ENCODE data around the gene COL11A1. TPM values are rescaled to one million over a fixed set of nuclear protein-coding genes. Genes with fewer than 3 reads are reported as not detected.

The COL11A1 gene
- polyA plus RNA-seq, 1 of the 3 experiments (the other 2 are of a cell fraction): 0.13 TPM

GRCh38 chr1:103002005-103002404 is 106.3 kb downstream of the COL11A1 start:
- CTCF ChIA-PET: interaction anchor here (1.2 kb wide), 1 partner anchor 17 kb away, joined by 4 read pairs; no protein-coding TSS in a partner anchor
- H4K20me1 ChIP-seq (ENCODE audit: insufficient read depth): no peaks in the 10 kb centered on the region
- no peaks in the 10 kb centered on the region for H3K9me2 ChIP-seq
- H3K79me2 ChIP-seq (ENCODE audit: insufficient read depth): no peaks in the 10 kb centered on the region
- H2AFZ ChIP-seq (ENCODE audit: low read depth): no peak overlapping the region
- H3K9me3 ChIP-seq: no peaks in the 10 kb centered on the region
- no peaks in the 10 kb centered on the region for H3K4me1 ChIP-seq (ENCODE audit: control insufficient read depth in 1 of 2, insufficient read depth in 2 of 2, low read depth in 1 of 2, low read length in 1 of 2)
- no peak for TF ChIP-seq MEF2A (IDR thresholded peaks at IDR 0.05; ENCODE audit: borderline replicate concordance, low read depth)
- TF ChIP-seq EZH2phosphoT487 (IDR thresholded peaks at IDR 0.05; ENCODE audit: borderline replicate concordance, low read depth): no peak
- TF ChIP-seq TAF1 (IDR thresholded peaks at IDR 0.05; ENCODE audit: borderline replicate concordance, low read depth, low read length): no peak
- TF ChIP-seq USF2 (IDR thresholded peaks at IDR 0.05; ENCODE audit: borderline replicate concordance, low read depth, low read length): no peak
- TF ChIP-seq PBX3 (IDR thresholded peaks at IDR 0.05): no peak
- no peak for TF ChIP-seq FOXJ3 (CRISPR knock-in tag; IDR thresholded peaks at IDR 0.05)
- no peak for TF ChIP-seq CTCF (IDR thresholded peaks at IDR 0.05)
- no peak overlapping the region for H3K27ac ChIP-seq (ENCODE audit: low read depth in 2 of 2, low read length in 1 of 2)
- WGBS (ENCODE audit: low lambda C conversion rate): 78% methylated on average over 3 of the region's 3 CpGs
- no peak for DNase-seq
- POLR2A ChIA-PET: no interaction called here
- H3K4me3 ChIP-seq (ENCODE audit: low read depth in 2 of 2, low read length in 1 of 2): no peak overlapping the region
- no peak overlapping the region for H3K9ac ChIP-seq
- H3K27me3 ChIP-seq (ENCODE audit: insufficient read depth): no peaks in the 10 kb centered on the region
- H3K4me2 ChIP-seq: no peak overlapping the region
- no peaks in the 10 kb centered on the region for H3F3A ChIP-seq (replicated peaks; ENCODE audit: insufficient read depth)
- H3K36me3 ChIP-seq (replicated peaks in 1 of 2; ENCODE audit: control insufficient read depth in 1 of 2, insufficient read depth in 2 of 2, low read length in 1 of 2): peaks cover 0 to 2% of the 10 kb centered on the region in 2 experiments

- no peaks in the 10 kb centered on the region for H3K36me3 ChIP-seq (replicated peaks in 1 of 2; ENCODE audit: control insufficient read depth in 1 of 2, insufficient read depth in 2 of 2, low read length in 1 of 2)
- no peaks in the 10 kb centered on the region for H3K9me2 ChIP-seq
- H3F3A ChIP-seq (replicated peaks; ENCODE audit: insufficient read depth): peaks cover 3% of the 10 kb centered on the region
- ChIA-PET CTCF (interaction anchor here (1.1 to 5.0 kb wide), 2 partner anchors 8 to 1459 kb away, joined by 3 to 20 read pairs; no protein-coding TSS in a partner anchor), POLR2A (no interaction called here)
- no peak overlapping the region for H3K27ac ChIP-seq (ENCODE audit: low read depth in 2 of 2, low read length in 1 of 2)
- TF ChIP-seq MAX (IDR thresholded peaks at IDR 0.05; ENCODE audit: low read depth) (no peak), TAF1 (IDR thresholded peaks at IDR 0.05; ENCODE audit: borderline replicate concordance, low read depth, low read length) (no peak), ZBTB33 (IDR thresholded peaks at IDR 0.05; ENCODE audit: borderline replicate concordance, low read depth) (no peak), RAD21 (IDR thresholded peaks at IDR 0.05; ENCODE audit: low read length) (no peak), SMC3 (IDR thresholded peaks at IDR 0.05; ENCODE audit: low read depth, low read length) (no peak), IRF3 (IDR thresholded peaks at IDR 0.05; ENCODE audit: low read depth, low read length) (no peak), CTCF (IDR thresholded peaks at IDR 0.05) (no peak), SIN3A (IDR thresholded peaks at IDR 0.05; ENCODE audit: borderline replicate concordance, low read depth, low read length) (no peak), TCF12 (IDR thresholded peaks at IDR 0.05) (no peak), MEF2A (IDR thresholded peaks at IDR 0.05; ENCODE audit: borderline replicate concordance, low read depth) (no peak)
- no peak overlapping the region for H3K9ac ChIP-seq
- no peaks in the 10 kb centered on the region; a peak in 1 of 4 replicates for H3K4me1 ChIP-seq (ENCODE audit: control insufficient read depth in 1 of 2, insufficient read depth in 2 of 2, low read depth in 1 of 2, low read length in 1 of 2)
- no peak overlapping the region for H3K4me2 ChIP-seq
- no peak for DNase-seq
- no peak overlapping the region for H2AFZ ChIP-seq (ENCODE audit: low read depth)
- no peaks in the 10 kb centered on the region for H3K79me2 ChIP-seq (ENCODE audit: insufficient read depth)
- H3K4me3 ChIP-seq (ENCODE audit: low read depth in 2 of 2, low read length in 1 of 2): no peak overlapping the region
- no peaks in the 10 kb centered on the region for H3K9me3 ChIP-seq
- H4K20me1 ChIP-seq (ENCODE audit: insufficient read depth): no peaks in the 10 kb centered on the region
- H3K27me3 ChIP-seq (ENCODE audit: insufficient read depth): no peaks in the 10 kb centered on the region
- 78% methylated on average over 6 of the region's 6 CpGs for WGBS (ENCODE audit: low lambda C conversion rate)
Observed at GRCh38 chr1:102978874-102979273, 129.4 kb downstream of the COL11A1 start.
